CD4-positive, alpha-beta T cell treated with Interleukin-15 for 4 hours (primary cell): ENCODE data around the gene ACSS1.
A peak's percentile ranks its signal among the peaks of the same experiment; 100 is the strongest.

Experiments used
- DNase-seq: peaks from one replicate; pipeline ENCODE4 v3.0.0-alpha.2; 2020; ENCODE audit warnings: low spot score

Gene ACSS1

DNA sequence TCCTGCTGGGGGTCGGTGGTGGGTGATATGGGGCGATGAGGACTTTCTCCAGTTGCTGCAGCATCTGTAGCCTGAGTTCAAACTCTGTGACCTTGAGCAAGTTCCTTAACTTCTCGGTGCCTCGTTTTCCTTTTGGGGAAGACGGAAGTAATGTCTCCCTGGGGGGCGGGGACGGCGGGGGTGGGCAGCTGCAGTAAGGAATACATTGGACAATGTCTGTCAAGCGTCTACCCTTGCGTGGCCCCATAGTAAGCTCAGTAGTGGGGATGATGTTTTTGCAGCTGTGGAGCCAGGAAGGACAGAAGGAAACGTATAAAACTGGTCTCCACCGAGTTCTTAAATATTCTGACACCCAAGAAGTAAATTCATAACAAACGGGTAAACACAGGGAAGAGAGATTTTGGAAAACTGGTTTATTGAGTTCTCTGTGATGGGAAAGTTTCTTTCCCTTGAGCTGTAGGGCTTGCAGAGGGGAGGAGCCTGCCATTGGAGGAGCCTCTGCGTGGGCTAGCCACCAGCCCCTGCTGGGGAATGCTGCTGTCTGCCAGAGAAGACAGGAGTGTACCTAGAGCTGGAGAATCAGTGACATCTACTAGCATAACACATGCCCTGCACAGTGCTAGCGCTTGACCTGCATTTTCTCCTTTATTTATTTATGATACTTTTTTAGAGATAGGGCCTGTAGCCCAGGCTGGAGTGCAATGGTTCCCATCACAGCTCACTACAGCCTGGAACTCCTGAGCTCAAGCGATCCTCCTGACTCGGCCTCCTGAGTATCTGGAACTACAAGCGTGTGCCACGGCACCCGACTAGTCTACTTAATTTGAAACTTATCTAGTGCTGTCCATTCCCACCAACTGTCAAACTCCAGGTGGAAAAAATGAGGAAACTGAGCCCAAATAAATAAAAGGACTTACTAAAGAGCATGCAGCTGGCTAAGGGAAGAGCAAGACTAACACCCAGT is 1.2 kb upstream of the ACSS1 start:
- no peak for DNase-seq

DNA sequence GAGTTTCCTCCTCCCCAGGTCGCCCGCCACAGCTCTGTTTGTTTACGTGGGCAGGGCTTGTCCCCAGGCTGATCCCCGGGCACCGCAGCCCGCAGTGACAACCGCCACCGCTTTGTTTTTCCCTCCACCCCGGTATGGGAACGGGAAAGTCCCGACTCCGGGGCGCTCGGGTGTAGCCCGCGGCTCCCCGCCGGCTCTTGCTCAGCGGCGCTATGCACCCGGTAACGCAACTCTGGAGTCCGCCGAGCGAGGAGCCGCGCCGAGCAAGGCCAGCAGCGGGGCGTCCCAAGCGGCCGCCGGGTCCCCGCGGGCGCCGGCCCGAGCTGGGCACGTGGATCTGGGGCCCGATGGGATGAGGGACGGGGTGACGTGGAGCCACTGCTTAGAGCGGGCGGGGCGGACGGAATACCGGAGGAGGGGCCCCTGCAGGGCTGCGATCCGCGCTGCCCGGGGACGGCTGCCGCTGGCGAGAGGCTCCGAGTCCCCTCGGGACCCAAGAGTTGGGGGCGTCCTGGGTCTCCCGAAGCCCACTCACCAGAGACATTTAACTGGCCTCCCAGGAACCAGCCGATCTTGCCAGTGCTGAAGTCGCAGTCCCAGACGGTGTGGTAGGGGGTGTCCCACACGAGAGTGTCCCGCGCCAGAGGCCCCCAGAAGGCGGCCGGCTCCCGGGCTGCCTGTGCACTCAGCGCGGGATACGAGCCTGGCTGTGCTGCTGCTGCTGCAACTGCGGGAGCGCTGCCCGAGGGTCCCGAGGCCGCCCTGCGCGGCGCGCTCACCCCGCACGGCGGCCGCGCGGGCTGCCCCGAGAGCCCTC is 497 bp downstream of the ACSS1 start:
- DNase-seq, result peak; percentile 76

GRCh38 chr20:25056690-25057233 is 1.2 kb downstream of the ACSS1 start:
- no peak for DNase-seq

DNA sequence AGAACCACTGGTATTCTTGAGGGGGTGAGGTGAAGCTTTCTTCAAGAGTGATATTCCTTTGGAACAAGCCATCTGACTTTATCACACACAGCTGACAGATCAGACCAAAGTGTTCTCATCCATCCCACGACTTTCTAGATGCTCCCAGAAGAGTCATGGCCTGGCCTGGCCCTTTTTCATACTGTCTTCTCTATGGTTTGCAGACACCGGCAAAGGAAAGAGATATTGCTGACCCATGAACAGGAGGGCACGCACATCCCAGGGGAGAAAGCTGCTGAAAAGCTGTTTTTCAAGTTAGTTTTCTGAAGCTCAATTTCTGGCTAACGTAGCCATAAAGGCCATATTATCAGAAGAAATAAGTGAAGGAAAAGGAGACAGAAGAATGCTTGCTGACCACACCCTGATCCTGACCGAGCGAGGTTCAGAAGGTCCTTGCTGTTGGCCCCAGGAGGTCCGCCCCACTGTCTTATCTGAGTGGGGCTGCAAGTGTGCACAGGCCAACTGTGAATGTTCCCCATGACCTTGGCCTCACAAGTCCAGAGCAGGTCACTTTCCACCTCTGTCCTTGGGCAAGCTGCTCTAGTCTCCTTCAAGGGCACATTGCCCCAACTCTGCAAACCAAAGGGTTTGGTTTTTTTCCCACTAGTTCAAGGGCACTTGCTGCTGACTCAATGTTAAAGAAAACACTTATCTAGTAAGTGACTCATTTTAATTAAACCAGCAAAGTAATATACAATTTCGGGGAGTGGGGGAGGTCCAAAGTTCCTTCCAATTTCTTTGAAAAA is 2.0 kb downstream of the ACSS1 start:
- peak; percentile 45 for DNase-seq

- DNase-seq, result no peak
Observed at GRCh38 chr20:25054995-25055629, 2.8 kb downstream of the ACSS1 start.

- DNase-seq, result no peak
Observed at GRCh38 chr20:25054096-25054820, 3.7 kb downstream of the ACSS1 start.

DNA sequence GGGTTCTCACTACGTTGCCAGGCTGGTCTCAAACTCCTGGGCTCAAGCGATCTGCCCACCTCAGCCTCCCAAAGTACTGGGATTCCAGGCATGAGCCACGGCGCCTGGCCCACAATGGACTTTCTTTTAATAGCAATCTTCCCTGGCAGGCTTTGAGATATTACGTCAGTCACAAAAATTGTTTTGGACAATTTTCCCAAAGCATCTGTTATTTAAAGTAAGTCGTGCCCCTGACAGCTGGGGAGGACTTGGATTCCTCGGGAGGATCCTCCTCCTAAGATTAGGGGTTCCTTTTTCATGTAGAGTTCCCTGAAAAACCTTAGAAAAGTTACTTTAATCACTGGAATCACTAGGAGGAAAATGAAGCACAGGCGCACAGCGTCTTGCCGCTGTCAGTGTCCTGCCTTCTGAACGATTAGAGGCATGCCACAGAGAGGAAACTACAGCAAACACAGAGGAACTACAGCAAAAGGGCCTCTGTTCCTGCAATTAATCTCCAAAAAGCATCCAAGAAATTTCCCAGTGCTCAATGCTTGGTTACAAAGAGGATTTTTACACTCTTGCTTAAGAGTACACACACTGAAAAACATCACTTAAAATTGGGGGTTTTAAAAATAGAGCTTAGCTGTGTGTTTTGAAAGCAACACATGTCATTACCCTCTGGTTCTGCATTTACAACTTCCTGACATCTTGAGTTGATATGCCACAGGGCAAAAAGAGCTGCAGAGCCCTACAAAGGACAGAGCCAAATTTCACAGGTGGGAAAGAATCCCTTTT is 4.5 kb downstream of the ACSS1 start:
- no peak for DNase-seq

DNA sequence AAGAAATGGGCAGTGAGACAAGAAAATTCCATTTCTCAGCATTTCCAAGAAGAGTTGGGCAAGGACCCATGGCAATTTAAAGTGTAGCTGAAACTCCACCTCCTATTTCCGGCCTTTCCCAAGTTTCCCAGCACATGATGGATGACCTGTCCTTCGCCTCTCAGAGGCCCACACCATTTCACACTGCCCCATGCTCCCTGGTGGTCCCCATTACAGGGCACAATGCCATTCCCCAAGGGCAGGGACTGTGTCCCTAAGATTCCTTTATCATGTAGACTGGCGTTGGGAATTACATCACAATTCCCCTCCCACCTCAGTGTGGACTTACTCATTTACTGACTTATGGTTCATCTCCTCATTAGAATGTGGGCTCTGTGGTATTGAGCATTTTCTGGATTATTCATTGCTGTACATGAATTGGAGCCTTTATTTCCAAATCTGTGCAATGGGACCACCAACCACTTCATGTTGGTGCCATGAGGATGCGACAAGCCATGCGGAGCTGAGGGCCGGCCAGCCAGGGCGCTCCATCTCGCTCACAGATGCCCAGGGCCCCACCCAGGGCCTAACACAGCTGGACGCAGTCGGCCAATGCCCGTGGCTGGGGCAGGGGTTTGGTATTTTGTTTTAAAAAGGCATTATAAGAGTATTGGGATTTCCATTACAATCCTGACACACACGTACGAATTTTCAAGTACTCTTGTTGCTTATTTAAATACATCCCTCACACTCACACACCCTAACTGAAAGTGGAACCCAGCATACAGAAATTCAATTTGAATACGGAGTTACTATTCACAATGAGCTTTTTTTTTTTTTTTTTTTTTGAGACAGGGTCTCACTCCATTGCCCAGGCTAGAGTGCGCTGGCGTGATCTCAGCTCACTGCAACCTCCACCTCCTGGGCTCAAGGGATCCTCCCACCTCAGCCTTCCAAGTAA is 5.4 kb downstream of the ACSS1 start:
- no peak for DNase-seq

- no peak for DNase-seq
Observed at GRCh38 chr20:25051386-25052155, 6.4 kb downstream of the ACSS1 start.

DNA sequence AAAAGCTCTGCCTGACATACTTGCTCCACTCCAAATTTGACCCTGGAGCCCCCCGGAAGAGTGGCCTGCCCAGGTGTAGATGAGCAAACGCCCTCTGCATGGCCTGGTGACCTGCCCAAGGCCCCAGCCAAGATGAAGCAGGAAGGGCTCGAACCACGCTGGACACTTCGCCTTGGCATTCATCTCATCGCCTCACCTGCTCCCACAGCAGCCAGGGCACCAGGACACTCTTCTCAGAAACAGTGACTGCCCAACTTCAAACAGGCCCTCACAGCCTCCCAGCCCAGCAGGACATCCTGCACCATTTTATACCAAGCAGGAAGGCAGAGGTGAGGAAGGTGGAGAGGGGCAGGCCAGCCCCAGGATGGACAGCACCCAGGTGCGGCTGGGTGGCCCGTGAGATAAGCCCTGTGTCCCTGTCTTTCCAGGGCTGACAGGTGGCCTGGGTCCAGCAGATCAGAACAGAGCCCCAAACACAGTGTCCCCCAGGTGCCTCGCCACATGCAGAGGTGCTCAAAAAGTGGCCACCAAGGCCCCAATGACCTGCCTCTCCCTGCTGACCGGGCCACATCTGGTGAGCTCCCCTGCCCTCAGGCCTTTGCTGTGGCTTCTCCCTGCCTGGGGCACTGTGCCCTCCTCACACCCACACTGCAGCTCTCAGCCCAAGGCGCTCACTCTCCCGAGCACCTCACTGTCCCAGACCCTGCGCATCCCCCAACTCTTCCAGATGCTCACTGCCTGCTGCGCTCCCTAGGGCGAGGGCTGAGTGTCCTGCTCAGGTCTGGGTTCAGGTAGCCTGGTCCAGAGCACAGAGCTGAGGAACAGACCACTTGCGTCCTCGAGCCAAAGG is 7.2 kb downstream of the ACSS1 start:
- DNase-seq, result no peak

DNA sequence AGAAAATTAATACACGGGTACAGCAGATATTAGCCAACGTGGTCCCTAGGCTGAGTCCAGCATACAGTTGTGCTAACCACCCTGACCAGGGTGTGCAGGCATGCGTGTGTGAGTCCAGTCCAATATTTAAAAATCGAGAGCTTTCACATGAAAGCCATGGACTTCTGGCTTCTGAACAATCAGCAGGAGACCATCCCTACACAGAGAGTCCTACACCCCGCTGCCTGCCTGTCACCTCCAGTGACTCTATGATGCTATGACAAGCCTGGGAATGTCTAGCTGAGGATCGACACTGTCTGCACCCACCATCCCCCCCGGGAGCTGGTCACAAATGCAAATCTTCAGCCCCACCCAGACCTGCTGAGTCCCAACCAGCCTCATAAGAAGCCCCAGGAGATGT is 7.9 kb downstream of the ACSS1 start:
- no peak for DNase-seq

GRCh38 chr20:25049261-25050060 is 8.5 kb downstream of the ACSS1 start:
- no peak for DNase-seq

DNA sequence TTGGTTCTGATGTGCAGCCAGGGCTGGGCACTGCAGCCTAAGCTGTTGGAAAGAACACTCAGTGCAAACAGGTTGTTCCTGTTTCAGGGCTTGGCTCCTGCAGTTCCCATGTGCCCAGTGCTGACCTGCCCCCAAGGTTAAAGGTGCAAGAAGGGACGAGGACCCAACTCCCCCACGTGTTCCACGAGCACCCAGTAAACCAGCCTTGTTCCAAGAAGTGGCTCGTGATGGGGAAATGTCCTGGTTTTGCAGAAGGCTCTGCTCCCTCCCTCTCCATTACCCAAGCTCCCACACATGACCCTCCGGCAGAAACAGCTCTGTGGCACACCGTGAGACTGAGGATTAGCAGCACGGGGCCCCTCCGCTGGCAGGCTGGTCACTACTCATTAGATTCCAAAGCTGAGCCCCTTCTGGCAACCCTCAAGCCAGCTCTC is 9.4 kb downstream of the ACSS1 start:
- no peak for DNase-seq

- DNase-seq, result peak; percentile 17
Observed at GRCh38 chr20:25047766-25048165, 10.2 kb downstream of the ACSS1 start.

DNA sequence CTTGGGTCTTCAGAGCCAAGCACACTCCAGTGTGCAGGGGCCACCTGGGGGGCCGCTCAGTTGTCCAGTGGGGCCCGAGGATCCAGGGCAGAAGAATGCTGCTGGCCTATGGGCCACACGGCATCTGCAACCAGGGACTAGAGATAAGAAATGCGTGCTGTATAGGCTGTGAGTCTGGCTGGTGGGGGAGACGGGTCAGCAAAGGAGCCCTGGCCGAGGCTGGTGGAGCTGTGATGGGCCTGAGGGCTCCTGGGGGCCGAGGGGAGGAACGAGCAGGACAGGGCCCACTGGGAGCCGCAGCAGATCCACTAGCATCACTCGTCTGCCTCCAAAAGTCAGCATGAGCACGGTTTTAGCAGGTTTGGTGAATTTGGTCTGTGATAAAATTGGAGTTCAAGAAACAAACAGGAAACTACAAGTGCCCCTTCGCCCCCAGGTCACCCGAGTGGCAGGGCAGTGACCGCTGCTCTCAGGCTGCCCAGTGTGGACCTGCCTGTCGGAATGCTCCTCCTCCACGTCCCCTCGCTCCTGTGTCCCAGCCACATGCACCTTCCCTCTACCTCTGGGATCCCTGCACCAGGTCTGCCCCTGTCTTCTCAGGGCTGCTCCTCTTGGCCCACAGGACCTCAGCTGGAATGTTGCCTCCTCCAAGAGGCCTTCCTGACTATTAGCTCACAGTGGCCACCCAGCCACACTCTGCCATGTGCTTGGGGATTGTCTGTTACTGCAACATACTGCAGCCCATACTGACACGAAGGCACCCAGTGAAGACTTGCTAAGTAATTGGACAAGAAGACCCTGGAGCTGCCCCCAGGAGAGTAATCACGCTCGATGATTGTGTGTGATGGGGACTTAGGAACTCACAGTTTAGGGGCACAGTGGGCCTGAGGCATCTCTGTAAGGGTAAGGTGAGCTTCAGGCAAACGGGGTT is 10.9 kb downstream of the ACSS1 start:
- no peak for DNase-seq
